HG03025 (cell line): ENCODE data around the gene HOXC5.

ENCODE experiments used
- ATAC-seq: cut with Tn5 transposase; IDR thresholded peaks from one replicate; pipeline ENCODE4 v1.9.1; 2021; ENCODE audit warnings: mild to moderate bottlenecking, moderate library complexity; ENCODE audit not compliant: unreplicated experiment, low FRiP score

Gene HOXC5

DNA sequence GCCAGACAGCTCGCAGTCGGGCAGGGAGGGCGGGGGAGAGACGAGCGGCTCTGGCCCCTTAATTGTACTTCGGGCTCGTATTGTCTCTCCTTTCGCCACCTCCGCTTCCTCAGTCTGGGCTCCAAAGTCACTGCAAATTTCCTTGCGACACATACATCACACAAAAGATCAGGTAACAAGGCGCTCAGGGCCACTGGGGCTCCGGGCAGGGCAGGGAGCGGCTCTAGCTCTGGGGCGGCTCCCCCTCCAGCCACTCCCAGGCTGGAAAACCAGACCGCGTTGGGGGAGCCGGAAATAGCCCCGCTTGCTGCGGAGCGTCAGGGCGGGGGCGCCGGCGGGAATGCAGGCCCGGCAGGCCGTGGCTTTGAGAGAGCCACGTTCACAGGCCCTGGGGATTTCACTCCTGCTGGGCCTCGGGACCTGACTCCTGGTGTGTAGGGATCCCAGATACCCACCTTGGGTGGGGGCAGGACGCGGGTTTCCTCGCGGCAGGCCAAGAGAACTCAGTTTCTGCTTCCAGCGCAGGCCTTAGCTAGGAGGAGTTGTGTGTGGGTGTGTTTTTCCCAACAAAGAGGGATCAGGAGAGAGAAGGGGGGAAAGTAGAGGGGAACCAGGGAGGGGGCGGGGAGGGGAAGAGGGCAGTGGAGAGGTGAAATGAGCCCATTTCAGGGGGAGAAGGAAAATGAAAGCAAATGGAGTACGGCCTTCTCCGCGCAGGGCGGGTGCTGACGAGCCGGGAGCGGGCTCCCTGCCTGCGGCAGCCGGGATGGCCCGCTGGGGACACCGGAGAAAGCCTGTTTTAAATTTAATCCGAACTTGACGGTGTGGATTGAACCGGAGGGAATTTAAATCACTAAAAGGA lies 37.2 kb upstream of the HOXC5 start:
- no peak for ATAC-seq

DNA sequence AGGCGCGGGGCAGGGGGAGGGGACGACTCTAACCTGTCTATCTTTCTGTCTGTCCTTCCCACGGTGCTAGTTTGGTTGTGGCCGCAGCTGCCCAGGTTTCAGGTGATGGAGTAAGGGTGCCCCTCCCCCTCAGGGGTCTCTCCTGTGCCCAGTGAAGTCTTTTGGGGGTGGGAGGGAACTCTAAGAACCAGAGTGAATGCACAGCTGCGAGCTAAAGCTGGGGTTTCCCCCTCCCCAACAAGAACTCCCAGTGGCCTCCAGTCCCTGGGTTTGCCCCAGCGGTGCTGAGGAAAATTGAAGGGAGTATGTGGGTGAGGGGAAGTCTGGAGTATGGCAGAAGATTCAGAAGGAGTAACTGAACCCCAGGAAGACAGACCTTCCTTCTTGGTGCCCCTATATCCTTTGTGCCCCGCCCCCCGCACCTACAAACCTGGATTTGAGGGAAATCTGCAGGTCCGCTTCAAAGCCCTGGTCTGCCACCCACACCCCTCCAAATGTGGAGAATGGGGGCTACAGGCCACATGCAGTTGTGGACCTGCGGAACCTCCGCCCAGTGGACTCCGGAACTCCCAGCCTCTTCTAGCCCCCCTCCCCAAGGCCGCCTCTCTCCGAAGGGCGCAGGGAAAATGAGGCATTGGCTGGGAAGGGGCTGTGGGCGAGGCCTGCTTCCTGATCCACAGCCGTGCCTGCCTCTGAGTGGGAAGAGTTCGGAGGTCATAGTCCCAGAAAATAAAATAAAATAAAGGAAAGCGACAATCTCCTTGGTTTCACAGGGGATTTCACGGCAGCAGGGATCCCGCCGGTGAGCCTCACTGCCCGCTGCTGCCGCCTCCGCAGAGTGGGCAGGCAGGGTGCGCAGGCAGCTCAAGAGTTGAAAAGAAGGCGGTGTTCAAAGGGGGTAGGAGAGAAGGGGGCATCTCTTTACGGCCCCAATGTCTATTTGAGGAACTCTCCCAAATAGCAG lies 36.3 kb upstream of the HOXC5 start:
- ATAC-seq = no peak

DNA sequence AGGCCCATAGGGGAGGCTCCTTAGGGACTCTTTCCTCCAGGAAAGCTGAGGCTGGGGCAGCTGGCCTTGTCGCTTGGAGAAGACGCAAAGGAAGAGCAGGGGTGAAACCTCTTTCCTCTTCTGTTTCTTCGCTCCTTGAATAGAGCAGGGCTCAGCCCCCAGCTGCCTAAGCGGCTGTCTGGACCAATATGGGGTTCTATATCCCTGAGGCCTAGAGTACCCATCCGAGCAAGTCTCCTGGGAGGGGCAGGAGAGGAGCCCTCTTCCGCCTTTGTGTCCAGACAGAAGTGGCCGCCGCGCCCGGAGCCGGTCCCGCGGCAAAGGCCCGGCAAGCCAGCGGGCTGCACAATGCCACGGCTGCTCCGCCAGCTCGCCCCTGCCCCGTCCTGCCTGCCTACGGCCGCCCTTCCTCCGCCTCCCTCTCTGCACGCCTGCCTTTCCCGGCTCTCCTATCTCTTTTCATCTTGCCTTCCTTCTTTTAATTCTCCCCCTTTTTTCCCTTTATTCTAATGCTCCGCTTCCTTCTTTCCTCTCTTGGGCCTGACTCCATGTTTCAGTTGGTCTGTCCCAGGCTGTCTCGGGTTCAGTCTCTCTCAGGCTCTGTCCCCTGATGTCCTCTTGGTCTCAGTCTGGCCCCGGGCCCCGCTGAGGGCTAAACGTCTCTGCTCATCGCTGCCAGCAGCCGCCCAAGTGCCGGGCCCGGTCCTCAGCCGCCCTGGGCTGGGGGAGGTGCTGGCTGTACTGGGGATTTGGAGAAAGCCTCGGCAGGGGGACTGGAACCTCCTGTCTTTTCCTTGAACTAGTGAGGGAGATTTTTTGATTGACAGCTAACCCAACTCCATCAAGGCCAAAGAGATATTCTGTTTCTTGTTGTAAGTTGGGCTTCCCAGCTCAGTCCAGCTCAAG lies 35.4 kb upstream of the HOXC5 start:
- no peak for ATAC-seq

DNA sequence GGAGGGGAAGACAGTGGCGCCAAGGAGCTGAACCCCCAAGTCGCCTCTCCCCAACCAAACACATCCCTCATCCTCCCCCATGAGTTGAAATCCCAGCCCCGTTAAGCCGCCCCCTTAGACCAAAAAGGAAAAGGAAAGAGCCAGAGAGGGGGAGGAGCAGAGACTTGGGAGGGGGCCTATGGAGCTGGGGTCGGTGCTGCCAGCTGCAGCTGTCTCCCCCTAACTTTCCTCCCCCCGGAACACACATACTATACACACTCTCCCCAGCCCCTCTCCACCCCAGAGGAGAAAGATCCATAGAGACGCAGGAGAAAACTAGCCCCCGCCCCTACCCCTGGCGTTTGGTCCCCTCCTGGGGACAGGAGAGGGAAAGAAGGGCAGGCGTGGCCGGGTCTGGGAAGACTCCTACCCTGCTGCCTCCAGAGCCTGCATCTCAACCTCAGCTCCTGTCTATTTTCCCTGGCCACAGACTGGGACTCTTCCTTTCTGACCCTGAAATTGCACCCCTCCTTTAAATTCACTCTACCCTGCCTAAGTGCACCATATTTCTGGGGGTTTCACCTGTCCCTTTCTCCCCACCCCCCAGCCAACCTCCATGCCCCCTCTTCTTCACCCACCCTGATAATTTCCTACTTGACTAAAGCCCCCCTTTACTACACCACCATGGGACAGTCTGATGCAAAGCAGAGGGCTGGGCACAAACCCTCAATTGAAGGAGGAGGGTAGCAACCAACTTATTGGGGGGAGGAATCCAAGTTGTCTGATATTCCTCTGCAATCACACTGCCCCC lies 34.5 kb upstream of the HOXC5 start:
- ATAC-seq = no peak

DNA sequence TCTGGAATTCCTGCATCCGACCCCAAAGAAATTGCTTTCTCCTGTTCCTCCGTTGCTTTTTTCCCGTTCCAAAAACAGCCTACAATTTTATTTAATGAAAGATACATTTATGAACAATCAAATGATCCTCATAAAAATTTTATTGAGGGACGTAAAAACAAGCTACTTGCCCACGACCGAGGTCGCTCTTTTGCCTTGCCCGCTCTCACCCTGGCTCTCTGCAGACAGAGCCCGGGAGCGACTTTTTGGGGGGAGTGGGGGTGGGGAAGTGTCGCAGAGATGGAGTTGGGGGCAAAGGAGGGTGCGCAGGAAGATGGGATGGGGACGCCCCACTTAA lies 34.0 kb upstream of the HOXC5 start:
- no peak for ATAC-seq

DNA sequence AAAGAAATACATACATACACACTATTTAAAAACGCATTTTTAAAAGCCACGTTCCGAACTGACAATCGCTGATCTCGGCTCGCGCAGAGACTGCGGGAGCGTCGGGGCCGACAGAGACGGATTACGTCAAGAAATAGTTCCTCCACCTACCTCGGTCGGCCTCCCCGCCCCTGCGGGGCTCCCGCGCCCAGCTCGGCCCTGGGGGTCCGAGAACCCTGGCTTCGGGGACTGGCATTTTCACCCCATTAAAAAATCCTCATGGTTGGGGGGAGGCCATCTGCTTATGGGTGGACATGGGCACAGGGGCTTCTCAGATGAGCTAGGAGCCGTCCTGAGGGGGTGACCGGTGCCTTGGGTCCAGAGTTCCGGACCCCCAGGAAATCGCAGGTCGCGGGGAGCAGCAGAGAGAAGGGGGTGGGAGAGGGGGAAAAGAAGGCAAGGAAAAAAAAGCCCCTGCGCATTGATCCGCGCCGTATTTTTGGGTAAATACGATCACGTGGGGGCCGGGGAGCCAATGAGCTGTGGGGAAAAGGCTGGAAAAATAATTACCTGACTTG lies 33.2 kb upstream of the HOXC5 start:
- no peak for ATAC-seq

DNA sequence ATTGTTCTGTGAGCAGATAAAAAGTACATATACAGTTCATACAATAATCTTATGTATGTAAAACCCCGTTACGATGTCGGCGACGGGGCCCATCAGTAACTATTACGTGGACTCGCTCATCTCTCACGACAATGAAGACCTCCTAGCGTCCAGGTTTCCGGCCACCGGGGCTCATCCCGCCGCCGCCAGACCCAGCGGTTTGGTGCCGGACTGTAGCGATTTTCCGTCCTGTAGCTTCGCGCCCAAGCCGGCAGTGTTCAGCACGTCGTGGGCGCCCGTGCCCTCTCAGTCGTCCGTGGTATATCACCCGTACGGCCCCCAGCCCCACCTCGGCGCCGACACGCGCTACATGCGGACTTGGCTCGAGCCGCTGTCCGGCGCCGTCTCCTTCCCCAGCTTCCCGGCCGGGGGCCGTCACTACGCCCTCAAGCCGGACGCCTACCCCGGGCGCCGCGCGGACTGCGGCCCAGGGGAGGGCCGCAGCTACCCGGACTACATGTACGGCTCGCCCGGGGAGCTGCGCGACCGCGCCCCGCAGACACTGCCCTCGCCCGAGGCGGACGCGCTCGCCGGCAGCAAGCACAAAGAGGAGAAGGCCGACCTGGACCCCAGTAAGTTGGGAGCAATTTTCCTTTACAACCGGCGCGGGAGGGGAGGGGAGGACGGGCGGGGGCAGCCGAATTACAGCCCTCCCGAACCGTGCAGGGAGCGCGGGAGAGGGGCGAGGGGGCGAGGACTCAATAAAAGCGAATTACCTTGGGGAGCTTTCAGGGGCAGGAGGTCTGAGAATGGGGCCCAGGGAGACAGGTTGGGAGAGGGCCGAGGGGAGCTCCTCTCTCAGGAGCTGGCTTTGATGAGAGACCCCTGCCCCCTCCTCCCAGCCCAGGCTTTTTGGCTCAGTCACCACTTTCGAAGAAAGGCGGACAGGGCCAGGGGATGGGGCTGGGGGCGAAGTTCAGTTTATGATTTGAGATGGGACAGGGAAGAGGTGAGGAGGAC lies 32.4 kb upstream of the HOXC5 start, which contains the start of gene HOXC9:
Gene HOXC9, plus strand, starts transcription at position 46 of the 999 bp plus-strand sequence. Its CDS starts 28 bp downstream, at position 74.
- ATAC-seq = no peak

DNA sequence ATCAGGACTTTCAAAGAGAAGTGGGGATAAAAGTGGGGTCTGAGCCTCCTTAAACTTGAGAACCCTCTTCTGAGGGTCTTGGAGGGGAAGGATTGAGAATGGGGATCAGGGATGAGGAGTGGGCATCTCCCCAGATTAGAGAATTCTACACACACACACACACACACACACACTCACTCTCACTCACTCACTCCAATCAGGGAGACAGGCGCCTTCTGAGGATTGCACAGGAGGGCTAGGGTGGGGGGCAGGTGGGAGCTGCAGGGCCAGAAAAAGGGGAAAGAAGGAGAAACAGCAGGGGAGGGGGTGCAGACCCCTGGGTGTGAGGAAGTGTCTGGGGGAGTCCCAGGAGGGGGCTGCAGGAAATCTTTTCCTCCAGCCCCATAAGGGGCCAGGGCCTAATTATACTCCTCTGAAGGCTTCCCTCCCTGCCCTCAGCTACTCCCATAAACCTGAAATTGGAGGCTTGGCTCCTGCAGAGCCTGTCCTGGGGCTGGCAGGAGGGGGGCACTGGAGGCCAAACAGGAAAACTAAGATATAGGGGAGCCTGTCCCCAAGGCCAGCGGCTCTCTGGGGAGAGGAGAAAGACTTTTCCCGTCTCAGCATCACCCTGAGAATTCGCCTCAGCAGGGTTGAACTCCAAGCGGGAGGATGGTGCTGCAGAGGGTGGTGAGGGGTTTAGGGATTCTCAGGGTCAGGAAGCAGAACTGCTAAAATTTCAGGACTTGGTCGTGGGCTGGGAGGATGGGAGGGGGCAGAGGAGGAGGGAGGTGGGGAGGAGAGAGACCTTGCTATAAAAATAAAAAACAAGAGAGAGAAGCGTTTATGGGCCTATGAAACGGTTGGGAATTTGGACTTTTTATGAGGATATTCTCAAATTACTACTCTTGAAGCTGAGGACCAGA lies 31.3 kb upstream of the HOXC5 start:
- no peak for ATAC-seq

DNA sequence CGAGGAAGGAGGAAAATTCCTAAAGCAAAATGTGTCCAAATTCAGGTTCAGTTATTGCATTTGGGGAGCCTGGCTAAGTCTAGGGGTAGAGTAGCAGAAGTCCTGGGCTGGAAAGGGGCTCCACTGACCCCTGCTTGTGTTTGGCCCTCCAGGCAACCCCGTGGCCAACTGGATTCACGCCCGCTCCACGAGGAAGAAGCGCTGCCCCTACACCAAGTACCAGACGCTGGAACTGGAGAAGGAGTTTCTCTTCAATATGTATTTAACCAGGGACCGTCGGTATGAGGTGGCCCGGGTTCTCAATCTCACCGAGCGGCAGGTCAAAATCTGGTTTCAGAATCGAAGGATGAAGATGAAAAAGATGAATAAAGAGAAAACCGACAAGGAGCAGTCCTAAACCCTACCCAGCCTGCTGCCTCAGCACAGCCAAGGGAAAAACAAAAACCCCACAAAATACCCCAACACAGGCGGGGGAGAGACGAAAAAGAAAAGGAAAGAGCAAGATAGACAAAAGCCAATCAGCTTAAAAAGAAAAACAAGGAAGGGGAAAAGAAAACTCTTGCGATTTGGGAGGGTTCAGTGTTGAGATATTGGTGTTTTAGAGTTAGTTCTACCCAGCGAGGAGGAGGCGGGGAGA lies 30.5 kb upstream of the HOXC5 start:
- ATAC-seq = no peak

DNA sequence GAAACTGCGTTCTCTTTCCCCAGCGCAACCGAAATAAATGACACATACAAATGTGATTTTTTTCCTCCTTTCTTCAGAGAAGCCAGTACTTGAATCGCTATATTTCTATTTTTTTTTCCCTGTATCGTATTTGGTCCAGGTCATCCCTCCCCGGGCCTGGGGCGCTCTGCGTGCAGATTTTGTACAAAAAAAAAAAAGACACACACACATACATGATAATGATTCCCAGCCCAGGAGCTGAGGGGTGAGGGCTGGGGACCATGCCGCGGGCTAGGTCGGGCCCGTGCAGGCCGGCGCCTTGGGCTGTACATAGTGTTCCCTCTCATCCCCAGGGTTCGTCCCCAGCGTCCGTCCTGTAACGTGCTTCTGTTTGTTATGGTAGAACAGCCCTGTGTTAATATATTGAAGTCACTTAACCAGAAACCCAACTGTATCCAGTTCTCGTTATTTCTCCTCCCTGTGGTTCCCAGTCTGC lies 29.9 kb upstream of the HOXC5 start:
- no peak for ATAC-seq

DNA sequence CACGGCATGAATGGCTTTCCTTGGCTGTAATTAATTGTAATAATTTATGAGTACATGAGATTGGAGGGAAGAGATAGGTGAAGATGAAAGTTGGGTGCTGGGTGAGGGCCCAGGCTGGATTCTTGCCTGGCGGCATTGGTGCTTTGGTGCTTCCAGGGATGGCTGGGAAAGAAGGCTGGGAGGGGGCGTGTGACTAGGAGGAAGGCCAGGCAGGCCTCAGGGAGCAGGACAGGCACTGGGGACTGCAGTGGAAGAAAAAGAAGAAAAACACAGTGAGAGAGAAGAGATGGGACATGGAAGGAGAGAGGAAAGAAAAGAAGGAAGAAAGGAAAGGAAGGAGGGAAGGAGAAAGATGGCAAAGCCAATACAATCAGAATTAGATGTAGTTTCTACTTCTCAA lies 29.2 kb upstream of the HOXC5 start:
- ATAC-seq = no peak

DNA sequence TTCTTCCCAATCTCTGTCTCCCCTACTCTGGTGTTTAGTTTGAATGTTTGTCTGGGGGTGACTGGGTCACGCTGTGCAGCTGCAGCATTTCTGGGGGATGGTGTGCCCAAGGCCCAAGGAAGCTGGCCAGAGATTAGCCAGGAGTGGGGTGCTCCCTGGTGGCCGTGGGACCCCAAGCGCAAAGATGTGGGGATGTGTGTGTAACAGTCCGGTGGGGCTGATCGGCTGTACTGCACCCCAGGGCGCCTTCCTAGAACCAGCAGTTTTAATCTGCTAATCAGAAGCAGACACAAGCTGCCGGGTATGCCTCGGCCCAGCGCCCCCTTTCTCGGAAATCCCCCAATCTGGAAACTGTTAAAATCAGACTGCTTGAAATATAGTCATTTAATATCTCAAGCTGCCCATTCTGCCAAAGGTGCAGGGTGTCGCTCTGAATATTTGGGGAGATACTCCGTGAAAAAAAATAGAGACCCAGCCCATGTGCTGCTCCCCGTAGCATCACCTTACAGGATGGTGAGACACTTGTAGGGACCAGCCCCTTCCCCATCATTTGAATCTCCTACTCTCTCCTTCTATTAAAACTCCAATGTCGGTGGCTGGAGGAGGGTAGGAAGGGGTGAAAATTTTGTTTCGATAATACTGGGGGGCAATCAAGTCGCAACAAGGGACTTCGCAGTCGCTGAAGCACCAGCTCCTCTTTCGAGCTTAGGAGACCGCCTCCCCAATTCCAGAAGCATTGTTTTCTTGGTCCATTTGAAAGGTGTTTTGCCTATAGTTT lies 28.6 kb upstream of the HOXC5 start:
- no peak for ATAC-seq

DNA sequence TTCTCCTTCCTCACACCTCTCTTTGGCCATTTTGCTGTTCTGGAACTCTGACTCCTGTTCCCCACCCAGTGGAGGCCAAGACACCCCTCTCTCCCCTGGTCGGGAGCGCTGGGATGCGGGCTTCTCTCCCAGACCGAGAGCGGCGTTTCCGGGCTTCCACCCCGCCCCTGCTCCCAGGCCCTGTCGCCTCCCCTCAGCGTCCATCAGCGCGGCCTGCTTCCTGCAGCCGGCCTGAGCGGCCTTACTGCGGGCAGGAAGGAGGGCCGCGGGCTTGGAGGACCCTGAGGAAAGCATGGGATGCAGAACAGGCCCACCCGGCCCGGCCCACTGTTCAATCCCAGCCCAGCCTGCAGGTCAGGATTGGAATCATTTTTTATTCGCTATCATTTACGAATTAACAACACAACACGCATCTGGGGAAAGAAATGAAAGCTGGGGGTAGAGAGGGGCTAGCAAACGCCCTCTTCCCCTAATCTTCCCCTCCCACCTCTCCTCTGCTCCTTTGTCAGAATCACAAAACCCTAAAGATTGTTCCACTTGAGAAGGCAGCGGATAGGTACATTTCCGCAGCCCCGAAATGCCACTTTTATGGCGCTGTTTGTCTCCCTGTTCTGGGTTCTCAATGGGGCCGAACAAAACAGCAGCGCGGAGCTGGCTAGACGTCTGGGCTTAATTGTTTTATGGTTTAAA lies 27.9 kb upstream of the HOXC5 start:
- ATAC-seq = no peak

DNA sequence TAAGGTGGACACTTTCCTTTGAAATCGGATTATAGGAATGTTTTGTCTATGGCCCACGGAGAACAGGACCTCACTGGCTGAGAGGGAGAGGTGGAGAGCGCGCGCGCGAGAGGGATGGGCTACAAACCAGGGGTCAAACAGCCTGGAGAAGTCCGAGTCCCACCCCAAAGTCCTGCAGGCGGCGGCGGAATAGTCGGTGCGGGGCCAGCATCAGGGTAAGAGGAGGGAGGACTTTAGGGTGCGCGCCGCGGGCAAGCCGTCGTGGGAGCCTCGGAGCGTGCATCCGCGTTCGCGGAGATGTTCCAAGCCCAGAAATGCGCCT lies 27.4 kb upstream of the HOXC5 start:
- no peak for ATAC-seq

DNA sequence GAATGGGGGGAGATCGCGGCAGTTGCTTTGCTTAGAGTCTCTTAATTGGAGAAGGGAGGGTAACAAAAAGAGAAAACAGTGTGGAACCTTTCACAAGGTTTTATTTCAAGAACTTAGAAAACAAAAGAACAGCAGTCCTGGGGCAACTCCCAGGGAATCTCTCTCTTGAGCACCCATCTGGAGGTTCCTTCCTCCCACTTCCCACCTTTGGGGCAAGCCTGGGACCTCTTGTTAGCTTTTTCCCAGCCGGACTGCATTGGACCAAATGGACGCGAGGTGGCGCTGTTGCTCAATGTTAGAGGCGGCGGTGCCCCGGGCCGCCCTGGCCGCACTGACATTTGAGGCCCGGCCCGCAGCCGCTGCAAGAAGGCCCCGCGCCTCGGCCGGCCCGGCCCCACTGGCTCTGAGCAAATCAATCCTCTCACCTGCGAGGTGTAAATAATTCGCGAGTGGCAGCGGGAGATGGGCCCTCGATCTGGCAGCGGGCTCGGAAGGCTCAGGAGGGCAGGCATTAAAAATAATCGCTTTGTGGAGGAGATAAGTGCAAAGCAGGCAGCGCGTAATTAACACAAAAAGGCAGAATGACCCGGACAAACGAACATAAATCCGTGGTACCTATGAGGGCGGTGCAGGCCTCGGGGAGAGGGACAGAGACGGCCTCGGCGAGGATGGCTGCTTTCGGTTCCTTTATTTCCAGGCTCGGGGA lies 26.8 kb upstream of the HOXC5 start:
- ATAC-seq = peak; percentile 75
